ENCODE data around the gene MPHOSPH8. TPM values are rescaled to one million over a fixed set of nuclear protein-coding genes. Genes with fewer than 3 reads are reported as not detected.
A peak's percentile ranks its signal among the peaks of the same experiment; 100 is the strongest.

Gene MPHOSPH8
- total RNA-seq, 1 donor from 2014 or later = 19.2 TPM

- Mint-ChIP-seq H3K27ac (ENCODE audit: unreplicated experiment) (no peak overlapping the region), H3K4me1 (ENCODE audit: unreplicated experiment) (no peaks in the 10 kb centered on the region), H3K4me3 (ENCODE audit: unreplicated experiment) (no peak overlapping the region), H3K27me3 (ENCODE audit: unreplicated experiment) (peaks cover 11% of the 10 kb centered on the region), H3K9me3 (ENCODE audit: unreplicated experiment) (peaks cover 8% of the 10 kb centered on the region), H3K36me3 (ENCODE audit: low read depth, unreplicated experiment) (no peaks in the 10 kb centered on the region)
- no peak for TF ChIP-seq CTCF (IDR thresholded peaks at IDR 0.05; ENCODE audit: unreplicated experiment)
- no peak for DNase-seq (ENCODE audit: low spot score)
Observed at GRCh38 chr13:19597523-19597922, 35.9 kb upstream of the MPHOSPH8 start.

GRCh38 chr13:19601749-19602725 lies 31.4 kb upstream of the MPHOSPH8 start:
- DNase-seq (ENCODE audit: low spot score) = peak; percentile 59
- no peak for TF ChIP-seq CTCF (IDR thresholded peaks at IDR 0.05; ENCODE audit: unreplicated experiment)
- Mint-ChIP-seq H3K27ac (ENCODE audit: unreplicated experiment) (no peak overlapping the region), H3K4me1 (ENCODE audit: unreplicated experiment) (no peaks in the 10 kb centered on the region), H3K9me3 (ENCODE audit: unreplicated experiment) (peaks cover 10% of the 10 kb centered on the region), H3K27me3 (ENCODE audit: unreplicated experiment) (peaks cover 12% of the 10 kb centered on the region), H3K36me3 (ENCODE audit: low read depth, unreplicated experiment) (no peaks in the 10 kb centered on the region), H3K4me3 (ENCODE audit: unreplicated experiment) (peak overlapping the region; percentile 76)

- H3K9me3 Mint-ChIP-seq (ENCODE audit: unreplicated experiment) = peaks cover 10% of the 10 kb centered on the region
- H3K4me1 Mint-ChIP-seq (ENCODE audit: unreplicated experiment) = no peaks in the 10 kb centered on the region
- no peak overlapping the region for H3K27ac Mint-ChIP-seq (ENCODE audit: unreplicated experiment)
- no peak for DNase-seq (ENCODE audit: low spot score)
- no peak for TF ChIP-seq CTCF (IDR thresholded peaks at IDR 0.05; ENCODE audit: unreplicated experiment)
- peaks cover 7% of the 10 kb centered on the region for H3K27me3 Mint-ChIP-seq (ENCODE audit: unreplicated experiment)
- no peak overlapping the region for H3K4me3 Mint-ChIP-seq (ENCODE audit: unreplicated experiment)
- no peaks in the 10 kb centered on the region for H3K36me3 Mint-ChIP-seq (ENCODE audit: low read depth, unreplicated experiment)
Observed at GRCh38 chr13:19604306-19604705, 29.2 kb upstream of the MPHOSPH8 start.

- Mint-ChIP-seq H3K4me1 (ENCODE audit: unreplicated experiment) (no peaks in the 10 kb centered on the region), H3K9me3 (ENCODE audit: unreplicated experiment) (peaks cover 11% of the 10 kb centered on the region), H3K27me3 (ENCODE audit: unreplicated experiment) (peaks cover 5% of the 10 kb centered on the region), H3K27ac (ENCODE audit: unreplicated experiment) (peak overlapping the region; percentile 4), H3K36me3 (ENCODE audit: low read depth, unreplicated experiment) (no peaks in the 10 kb centered on the region), H3K4me3 (ENCODE audit: unreplicated experiment) (no peak overlapping the region)
- no peak for TF ChIP-seq CTCF (IDR thresholded peaks at IDR 0.05; ENCODE audit: unreplicated experiment)
- no peak for DNase-seq (ENCODE audit: low spot score)
Observed at GRCh38 chr13:19605161-19605955, 28.1 kb upstream of the MPHOSPH8 start.

Data from endothelial cell (in vitro differentiated cells).